Activated naive CD8-positive, alpha-beta T cell treated with anti-CD3 and anti-CD28 coated beads, Interleukin-2, amount 10 ng/mL, durations not matched to agents 7 days and 5 days (primary cell): Measurements from ENCODE around the gene LRRC61. TPM values are rescaled to one million over a fixed set of nuclear protein-coding genes. Genes with fewer than 3 reads are reported as not detected.

ENCODE experiments used
- ATAC-seq: fragments of 150-1000 bp; cut with Tn5 transposase; one replicate; pipeline ENCODE4 v1.10.0; 2021; ENCODE audit warnings: low read depth, moderate library complexity
- POLR2A ChIA-PET: fragments of 350-600 bp; sonication (Branson Sonifier 250); formaldehyde crosslinking; loops from one replicate; lab custom pipeline; 2021; ENCODE audit warnings: antibody characterized with exemption; lab: Charles Lee
- DNase-seq: peaks from one replicate; pipeline ENCODE4 v3.0.0; 2021
- H3K27ac Mint-ChIP-seq: one replicate; pipeline ENCODE4 v1.8.0; 2022; ENCODE audit warnings: mild to moderate bottlenecking, mixed read lengths
- H3K27me3 Mint-ChIP-seq: one replicate; pipeline ENCODE4 v1.8.0; 2022; ENCODE audit warnings: mild to moderate bottlenecking, moderate library complexity, mixed read lengths
- H3K36me3 Mint-ChIP-seq: one replicate; pipeline ENCODE4 v1.8.0; 2021; ENCODE audit warnings: mild to moderate bottlenecking, mixed read lengths
- H3K4me1 Mint-ChIP-seq: one replicate; pipeline ENCODE4 v1.8.0; 2021; ENCODE audit warnings: mixed read lengths
- H3K4me3 Mint-ChIP-seq: one replicate; pipeline ENCODE4 v1.8.0; 2022; ENCODE audit warnings: mild to moderate bottlenecking, moderate library complexity, mixed read lengths
- H3K9me3 Mint-ChIP-seq: one replicate; pipeline ENCODE4 v1.8.0; 2021; ENCODE audit warnings: mixed read lengths
- total RNA-seq, 2 experiments: library from RNA; stranded (reverse); gene quantifications; one replicate each; pipeline ENCODE4 v1.2.3, GENCODE V29; 2021

LRRC61 gene
- total RNA-seq, 2 experiments from 2014 or later = 16.6 to 17.2 TPM

- Mint-ChIP-seq H3K27me3 (no peaks in the 10 kb centered on the region), H3K9me3 (no peaks in the 10 kb centered on the region), H3K27ac (no peak overlapping the region), H3K4me1 (peaks cover 35% of the 10 kb centered on the region), H3K36me3 (peaks cover 5% of the 10 kb centered on the region), H3K4me3 (no peak overlapping the region)
- ATAC-seq = no peak
- DNase-seq = peak; percentile 3
- POLR2A ChIA-PET = interaction anchor here (1.7 kb wide), 1 partner anchor 30 kb away, joined by 4 read pairs; no protein-coding TSS in a partner anchor
Observed at GRCh38 chr7:150374026-150374425, 50.9 kb downstream of the LRRC61 start.

- H3K27ac Mint-ChIP-seq = no peak overlapping the region
- POLR2A ChIA-PET = interaction anchor here (1.7 kb wide), 1 partner anchor 30 kb away, joined by 4 read pairs; no protein-coding TSS in a partner anchor
- H3K27me3 Mint-ChIP-seq = no peaks in the 10 kb centered on the region
- H3K4me3 Mint-ChIP-seq = no peak overlapping the region
- H3K4me1 Mint-ChIP-seq = peaks cover 30% of the 10 kb centered on the region
- ATAC-seq (no peak), DNase-seq (peak; percentile 13)
- no peaks in the 10 kb centered on the region for H3K9me3 Mint-ChIP-seq
- H3K36me3 Mint-ChIP-seq = peaks cover 5% of the 10 kb centered on the region
Observed at GRCh38 chr7:150374472-150374871, 51.3 kb downstream of the LRRC61 start.

DNA sequence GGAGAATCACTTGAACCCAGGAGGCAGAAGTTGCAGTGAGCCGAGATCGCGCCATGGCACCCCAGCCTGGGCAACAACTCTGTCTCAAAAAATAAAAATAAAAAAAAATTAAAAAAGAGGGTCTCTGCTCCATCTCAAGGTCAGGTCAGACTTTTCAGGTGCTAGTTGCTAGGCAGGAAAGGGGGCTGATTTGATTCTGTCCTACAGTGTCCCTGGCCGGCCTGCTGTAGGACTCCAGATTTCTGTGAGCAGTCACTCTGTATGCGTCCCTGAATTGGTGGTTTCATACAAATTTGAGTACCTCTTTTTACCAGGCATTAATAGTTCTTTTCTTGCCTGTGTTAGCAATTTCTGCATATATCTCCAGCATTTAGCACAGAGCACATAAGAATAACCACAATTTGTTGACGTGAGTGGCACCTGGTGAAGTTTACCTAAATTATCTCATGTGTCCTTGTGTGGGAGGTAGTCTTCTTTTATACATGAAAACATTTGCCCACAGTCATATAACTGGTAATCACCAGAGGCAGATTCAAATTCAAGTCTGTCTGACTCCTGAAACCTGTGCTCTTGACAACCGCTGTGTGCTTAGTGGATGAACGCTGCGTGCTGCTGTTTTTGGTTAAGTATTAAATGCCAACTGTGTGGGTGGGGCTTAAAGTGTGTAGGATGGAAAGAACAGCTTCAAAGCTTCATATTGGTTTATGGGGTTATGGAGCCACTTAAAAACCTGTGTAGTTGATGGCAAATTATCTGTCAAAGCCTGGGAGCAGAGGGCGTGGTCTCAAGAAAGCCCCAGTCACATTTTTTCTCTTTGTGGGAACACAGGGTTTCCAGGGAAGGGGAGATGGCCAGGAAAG lies 52.7 kb downstream of the LRRC61 start:
- Mint-ChIP-seq H3K36me3 (peaks cover 9% of the 10 kb centered on the region), H3K27ac (peak overlapping the region; percentile 5), H3K4me3 (no peak overlapping the region), H3K27me3 (no peaks in the 10 kb centered on the region), H3K4me1 (peaks cover 34% of the 10 kb centered on the region), H3K9me3 (no peaks in the 10 kb centered on the region)
- POLR2A ChIA-PET = no interaction called here
- no peak for ATAC-seq
- DNase-seq = peak; percentile 18

GRCh38 chr7:150376560-150376959 lies 53.4 kb downstream of the LRRC61 start:
- DNase-seq (peak; percentile 18), ATAC-seq (no peak)
- H3K4me1 Mint-ChIP-seq = peaks cover 36% of the 10 kb centered on the region
- no peak overlapping the region for H3K27ac Mint-ChIP-seq
- H3K9me3 Mint-ChIP-seq = no peaks in the 10 kb centered on the region
- H3K27me3 Mint-ChIP-seq = no peaks in the 10 kb centered on the region
- no peak overlapping the region for H3K4me3 Mint-ChIP-seq
- POLR2A ChIA-PET = interaction anchor here (2.1 kb wide), 1 partner anchor 8 kb away, joined by 14 read pairs; the partner anchor contains the start of gene REPIN1
- H3K36me3 Mint-ChIP-seq = peaks cover 9% of the 10 kb centered on the region

DNA sequence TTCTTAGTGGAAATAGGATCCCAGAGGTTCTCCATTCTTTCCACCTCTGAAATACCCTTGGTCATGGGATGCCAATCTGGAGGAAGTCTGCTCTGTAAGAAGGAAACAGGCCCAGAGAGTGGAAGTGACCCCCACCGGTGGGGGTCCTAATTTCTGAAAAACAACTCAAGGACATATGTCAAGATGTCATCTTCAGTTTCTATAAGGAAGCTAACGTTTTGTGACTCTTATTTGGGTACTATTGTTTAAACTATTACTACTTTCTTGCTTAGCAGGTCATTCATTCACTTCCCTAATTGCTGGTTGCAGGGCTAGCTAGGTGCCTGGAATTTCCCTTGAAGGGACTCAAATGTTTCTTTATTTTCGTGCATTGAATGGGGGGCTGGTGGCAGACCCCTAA lies 54.0 kb downstream of the LRRC61 start:
- H3K27me3 Mint-ChIP-seq = no peaks in the 10 kb centered on the region
- DNase-seq (no peak), ATAC-seq (no peak)
- H3K4me3 Mint-ChIP-seq = peak overlapping the region; percentile 80
- no peak overlapping the region for H3K27ac Mint-ChIP-seq
- H3K4me1 Mint-ChIP-seq = peaks cover 36% of the 10 kb centered on the region
- H3K36me3 Mint-ChIP-seq = peaks cover 9% of the 10 kb centered on the region
- H3K9me3 Mint-ChIP-seq = no peaks in the 10 kb centered on the region
- POLR2A ChIA-PET = interaction anchor here (1.1 to 2.1 kb wide), 3 partner anchors 8 to 27 kb away, joined by 4 to 14 read pairs (median 5); partner anchors contain the start of gene REPIN1

DNA sequence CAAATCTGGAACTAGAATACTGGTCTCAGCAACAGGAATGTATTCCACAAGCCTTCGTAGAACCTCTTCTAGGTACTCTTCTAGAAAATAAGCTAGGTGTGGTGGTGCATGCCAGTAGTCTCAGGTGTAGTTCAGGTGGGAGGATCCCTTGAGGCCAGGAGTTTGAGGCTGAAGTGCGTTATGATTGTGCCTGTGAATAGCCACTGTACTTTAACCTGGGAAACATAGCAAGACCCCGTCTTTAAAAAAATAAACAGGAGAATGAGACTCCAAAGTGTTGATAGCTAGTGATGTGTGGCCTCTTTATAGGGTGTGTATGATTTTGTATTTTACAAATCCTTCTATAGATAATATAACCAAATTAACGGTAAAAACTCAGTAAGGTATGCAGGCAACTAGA lies 54.5 kb downstream of the LRRC61 start:
- Mint-ChIP-seq H3K4me1 (peaks cover 36% of the 10 kb centered on the region), H3K9me3 (no peaks in the 10 kb centered on the region), H3K4me3 (peak overlapping the region; percentile 80), H3K27me3 (no peaks in the 10 kb centered on the region), H3K36me3 (peaks cover 9% of the 10 kb centered on the region), H3K27ac (peak overlapping the region; percentile 23)
- ATAC-seq (no peak), DNase-seq (no peak)
- POLR2A ChIA-PET = interaction anchor here (0.8 to 2.1 kb wide), 6 partner anchors 9 to 74 kb away, joined by 3 to 14 read pairs (median 4); partner anchors contain the start of genes ACTR3C, GIMAP8, LRRC61 and REPIN1

DNA sequence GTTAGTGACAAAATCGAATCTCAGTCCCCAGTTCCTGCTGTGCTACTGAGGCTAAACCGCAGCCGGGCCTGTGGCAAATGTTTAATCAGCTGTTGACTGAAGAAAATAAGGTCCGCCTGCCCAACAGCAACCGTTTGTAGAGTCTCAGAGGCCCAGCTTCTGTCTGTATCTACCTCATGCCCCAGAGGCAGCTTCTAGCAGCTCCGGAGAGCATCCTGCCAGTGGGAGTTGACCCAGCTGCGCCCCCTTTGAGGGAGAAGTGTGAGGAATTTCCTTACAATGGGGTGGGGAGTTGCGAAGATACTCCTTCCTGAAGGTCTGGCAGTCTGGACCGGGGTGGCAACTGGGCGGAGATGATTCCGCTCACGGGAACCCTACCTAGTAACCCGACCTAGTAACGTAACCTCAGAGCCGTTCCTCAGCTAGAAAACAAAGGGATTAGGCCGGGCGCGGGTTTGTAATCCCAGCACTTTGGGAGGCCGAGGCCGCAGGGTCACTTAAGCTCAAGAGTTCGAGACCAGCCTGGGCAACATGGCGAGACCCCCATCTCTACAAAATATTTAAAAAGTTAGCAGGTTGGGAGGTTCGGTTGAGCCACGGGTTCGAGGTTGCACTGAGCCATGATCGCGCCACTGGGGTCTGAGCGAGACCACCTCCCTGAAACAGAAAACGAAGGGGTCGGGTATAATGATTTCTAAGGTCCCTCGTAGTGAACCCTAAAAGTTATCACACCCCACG lies 55.1 kb downstream of the LRRC61 start:
- H3K27me3 Mint-ChIP-seq = no peaks in the 10 kb centered on the region
- DNase-seq (peak; percentile 52), ATAC-seq (no peak)
- peak overlapping the region; percentile 80 for H3K4me3 Mint-ChIP-seq
- H3K9me3 Mint-ChIP-seq = no peaks in the 10 kb centered on the region
- H3K36me3 Mint-ChIP-seq = peaks cover 8% of the 10 kb centered on the region
- peaks cover 38% of the 10 kb centered on the region for H3K4me1 Mint-ChIP-seq
- POLR2A ChIA-PET = interaction anchor here (0.8 to 2.1 kb wide), 7 partner anchors 9 to 73 kb away, joined by 3 to 14 read pairs (median 5); partner anchors contain the start of genes ACTR3C, GIMAP8, LRRC61 and REPIN1
- H3K27ac Mint-ChIP-seq = peak overlapping the region; percentile 58

GRCh38 chr7:150378853-150379440 lies 55.8 kb downstream of the LRRC61 start, which contains the start of gene ZNF775:
Gene ZNF775 (plus strand): TSS chr7:150379330. CDS start chr7:150388471, 9,141 bp downstream.
- peak; percentile 94 for DNase-seq
- Mint-ChIP-seq H3K9me3 (no peaks in the 10 kb centered on the region), H3K27me3 (no peaks in the 10 kb centered on the region), H3K4me3 (peak within 1 kb of the TSS; percentile 99), H3K27ac (peak within 1 kb of the TSS; percentile 78), H3K36me3 (peaks cover 5% of the 10 kb centered on the region), H3K4me1 (peaks cover 39% of the 10 kb centered on the region)
- POLR2A ChIA-PET = interaction anchor here (1.0 to 2.1 kb wide), 2 partner anchors 10 to 27 kb away, joined by 5 to 14 read pairs; partner anchors contain the start of gene REPIN1
- peak; percentile 99 for ATAC-seq

GRCh38 chr7:150379441-150380379 lies 56.6 kb downstream of the LRRC61 start:
- Mint-ChIP-seq H3K27me3 (no peaks in the 10 kb centered on the region), H3K27ac (peak overlapping the region; percentile 78), H3K4me1 (peaks cover 40% of the 10 kb centered on the region), H3K36me3 (peaks cover 5% of the 10 kb centered on the region), H3K9me3 (no peaks in the 10 kb centered on the region), H3K4me3 (peak overlapping the region; percentile 99)
- DNase-seq (no peak), ATAC-seq (peak; percentile 56)
- POLR2A ChIA-PET = interaction anchor here (0.5 kb wide), 1 partner anchor 25 kb away, joined by 3 read pairs; no protein-coding TSS in a partner anchor

DNA sequence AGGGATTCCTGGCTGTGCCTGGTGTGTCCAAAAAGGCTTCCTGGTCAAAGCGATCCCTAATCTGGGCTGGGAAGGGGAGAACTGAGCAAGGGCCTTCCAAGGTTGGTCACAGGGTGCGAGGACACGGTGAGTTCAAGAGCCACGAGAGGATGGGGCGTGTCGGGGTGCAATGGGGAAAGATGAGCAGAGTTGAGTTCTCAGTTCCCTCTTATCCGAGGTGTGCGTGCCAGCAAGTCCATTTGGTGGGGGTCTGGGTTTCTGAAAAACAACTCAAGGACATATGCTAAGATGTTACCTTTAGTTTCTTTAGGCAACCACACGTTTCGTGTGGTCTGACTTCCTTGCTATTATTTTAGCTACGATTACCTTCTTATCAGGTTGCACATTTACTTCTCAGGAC lies 57.3 kb downstream of the LRRC61 start:
- POLR2A ChIA-PET = no interaction called here
- Mint-ChIP-seq H3K4me3 (peak overlapping the region; percentile 99), H3K9me3 (no peaks in the 10 kb centered on the region), H3K4me1 (peaks cover 40% of the 10 kb centered on the region), H3K27me3 (no peaks in the 10 kb centered on the region), H3K27ac (no peak overlapping the region), H3K36me3 (peaks cover 5% of the 10 kb centered on the region)
- DNase-seq (peak; percentile 17), ATAC-seq (no peak)

DNA sequence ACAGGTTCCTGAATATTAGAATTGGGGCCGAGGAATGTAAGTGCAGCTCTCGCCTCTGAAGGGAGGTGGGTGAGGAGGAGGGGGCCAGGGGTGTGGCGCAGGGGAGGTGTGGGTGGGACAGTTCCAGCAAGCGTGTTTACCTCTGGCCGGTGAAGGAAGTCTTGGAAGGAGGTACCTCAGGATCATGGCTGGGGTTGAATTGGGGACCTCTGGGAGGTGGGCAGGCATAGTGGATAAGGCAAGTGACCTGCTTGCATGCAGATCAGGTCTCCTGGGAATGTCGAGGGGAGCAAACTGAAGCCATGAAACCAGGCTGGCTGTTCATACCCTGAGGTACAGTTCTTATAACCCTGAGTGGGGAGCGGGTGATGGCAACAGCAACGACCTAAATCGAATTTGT lies 57.9 kb downstream of the LRRC61 start:
- POLR2A ChIA-PET = no interaction called here
- no peaks in the 10 kb centered on the region for H3K9me3 Mint-ChIP-seq
- H3K27me3 Mint-ChIP-seq = no peaks in the 10 kb centered on the region
- ATAC-seq (no peak), DNase-seq (no peak)
- no peak overlapping the region for H3K4me3 Mint-ChIP-seq
- peaks cover 37% of the 10 kb centered on the region for H3K4me1 Mint-ChIP-seq
- H3K36me3 Mint-ChIP-seq = peaks cover 5% of the 10 kb centered on the region
- H3K27ac Mint-ChIP-seq = no peak overlapping the region

DNA sequence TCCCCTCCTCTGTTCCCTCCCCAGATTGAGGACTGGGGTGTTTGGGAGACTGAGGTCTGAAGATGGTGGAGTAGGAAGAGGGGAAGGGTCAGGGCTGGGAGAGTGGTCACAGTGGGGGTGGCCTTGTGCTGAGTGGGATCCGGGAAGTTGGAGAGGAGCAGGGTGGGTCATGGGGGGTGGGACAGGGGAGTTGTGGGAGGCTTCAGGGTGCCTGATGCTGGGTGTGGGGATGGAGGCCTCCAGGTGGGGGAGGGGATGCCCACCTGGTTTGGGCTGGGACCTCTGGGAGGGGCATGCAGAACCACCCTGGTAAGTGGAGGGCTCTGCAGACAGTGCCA lies 58.6 kb downstream of the LRRC61 start:
- Mint-ChIP-seq H3K27ac (no peak overlapping the region), H3K36me3 (peaks cover 7% of the 10 kb centered on the region), H3K27me3 (no peaks in the 10 kb centered on the region), H3K4me1 (peaks cover 34% of the 10 kb centered on the region), H3K9me3 (no peaks in the 10 kb centered on the region), H3K4me3 (no peak overlapping the region)
- POLR2A ChIA-PET = no interaction called here
- no peak for DNase-seq
- ATAC-seq = no peak
